Lower leg skin (tissue), 4 donors: ENCODE measurements around the gene LRRC36. TPM values are rescaled to one million over a fixed set of nuclear protein-coding genes. Genes with fewer than 3 reads are reported as not detected.

Source experiments
- DNase-seq, 2 donors: peaks; one replicate each; pipeline ENCODE4 v3.0.0-alpha.2; 2019; ENCODE audit warnings: low spot score in 2 of 2
- H3K4me3 ChIP-seq: fragments of 200-600 bp; sonication (generic); 2 replicates; pipeline ENCODE4 v1.5.1; 2017; ENCODE audit warnings: mild to moderate bottlenecking, low read depth; ENCODE audit not compliant: poor library complexity, severe bottlenecking
- POLR2A ChIP-seq, 2 donors: fragments of 450-650 bp; IDR thresholded peaks; one replicate each; pipeline ENCODE4 v1.6.1; 2016 to 2017; ENCODE audit warnings: antibody characterized with exemption in 2 of 2, mild to moderate bottlenecking in 1 of 2, moderate library complexity in 1 of 2
- WGBS, 2 donors: methylation state at CpG; one replicate each; pipeline ENCODE4 v1.1.5; 2018; 5-methylcytosine and 5-hydroxymethylcytosine counted together
- intact Hi-C: fragments of 100-400 bp; cut with DNase I; formaldehyde crosslinking; loops from one replicate; pipeline ENCODE4 v1.15.0; 2023; ENCODE audit warnings: low total_unique reads
- total RNA-seq, 4 donors: library from RNA; depleted of rRNA; stranded (reverse); fragments of >200 nt; gene quantifications; one replicate each; pipeline ENCODE4 v1.1.0, GENCODE V29; 2016
- TF ChIP-seq, protein P1 (sequence below), 3 donors: fragments of 450-650 bp; IDR thresholded peaks; one replicate each; pipeline ENCODE4 v1.5.1; 2016; ENCODE audit warnings: antibody characterized with exemption in 3 of 3, mild to moderate bottlenecking in 3 of 3, moderate library complexity in 2 of 3

Gene LRRC36
- total RNA-seq, 4 donors from 2014 or later = 0.26 to 0.64 TPM; not detected in 2

DNA sequence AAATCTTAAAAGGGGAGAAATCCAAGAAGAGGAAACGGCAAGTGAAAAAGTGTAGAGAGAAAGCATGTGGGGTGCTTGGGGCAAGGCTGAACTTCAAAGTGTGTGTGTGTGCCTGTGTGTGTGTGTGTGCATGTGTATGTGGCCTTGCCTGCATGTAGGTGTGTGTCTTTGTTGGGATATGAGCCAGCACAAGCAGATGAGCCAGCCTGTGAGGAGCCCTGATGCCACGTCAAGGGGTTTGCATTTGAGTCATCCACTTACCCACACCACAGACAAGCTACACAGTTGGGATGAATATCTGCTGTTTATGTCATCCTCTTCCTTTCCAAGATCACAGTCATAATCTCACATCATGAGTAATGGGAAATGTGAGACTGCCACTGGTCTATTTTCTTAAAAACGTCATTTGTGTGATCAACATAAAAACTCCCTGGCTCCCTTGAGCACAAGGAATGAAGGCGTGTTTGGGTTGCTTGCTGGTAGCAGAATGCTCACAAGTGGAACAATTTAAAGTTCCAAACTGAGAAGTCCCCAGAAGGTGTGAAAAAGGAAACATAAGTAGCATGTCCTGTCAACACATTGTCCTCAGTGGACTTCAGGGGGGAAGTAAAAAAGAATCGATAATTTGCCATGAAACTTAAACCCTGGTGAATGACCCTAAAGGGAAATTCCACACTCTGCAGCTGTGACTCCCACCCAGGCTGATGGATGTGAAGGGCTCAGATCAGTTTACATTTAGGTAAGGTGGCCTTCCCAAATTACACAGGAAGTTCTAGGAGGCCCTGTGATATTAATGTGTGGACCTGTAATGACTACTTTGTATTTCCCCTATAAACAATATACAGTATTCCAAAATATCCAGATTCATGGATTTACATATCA lies 14.8 kb upstream of the LRRC36 start:
- TF ChIP-seq, protein P1, sequence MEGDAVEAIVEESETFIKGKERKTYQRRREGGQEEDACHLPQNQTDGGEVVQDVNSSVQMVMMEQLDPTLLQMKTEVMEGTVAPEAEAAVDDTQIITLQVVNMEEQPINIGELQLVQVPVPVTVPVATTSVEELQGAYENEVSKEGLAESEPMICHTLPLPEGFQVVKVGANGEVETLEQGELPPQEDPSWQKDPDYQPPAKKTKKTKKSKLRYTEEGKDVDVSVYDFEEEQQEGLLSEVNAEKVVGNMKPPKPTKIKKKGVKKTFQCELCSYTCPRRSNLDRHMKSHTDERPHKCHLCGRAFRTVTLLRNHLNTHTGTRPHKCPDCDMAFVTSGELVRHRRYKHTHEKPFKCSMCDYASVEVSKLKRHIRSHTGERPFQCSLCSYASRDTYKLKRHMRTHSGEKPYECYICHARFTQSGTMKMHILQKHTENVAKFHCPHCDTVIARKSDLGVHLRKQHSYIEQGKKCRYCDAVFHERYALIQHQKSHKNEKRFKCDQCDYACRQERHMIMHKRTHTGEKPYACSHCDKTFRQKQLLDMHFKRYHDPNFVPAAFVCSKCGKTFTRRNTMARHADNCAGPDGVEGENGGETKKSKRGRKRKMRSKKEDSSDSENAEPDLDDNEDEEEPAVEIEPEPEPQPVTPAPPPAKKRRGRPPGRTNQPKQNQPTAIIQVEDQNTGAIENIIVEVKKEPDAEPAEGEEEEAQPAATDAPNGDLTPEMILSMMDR (IDR thresholded peaks at IDR 0.05) = no peak
- H3K4me3 ChIP-seq = no peak overlapping the region
- intact Hi-C loops = no loop called here
- no peak for DNase-seq
- WGBS, 2 donors = 26 to 31% methylated on average over 5 of the region's 5 CpGs

DNA sequence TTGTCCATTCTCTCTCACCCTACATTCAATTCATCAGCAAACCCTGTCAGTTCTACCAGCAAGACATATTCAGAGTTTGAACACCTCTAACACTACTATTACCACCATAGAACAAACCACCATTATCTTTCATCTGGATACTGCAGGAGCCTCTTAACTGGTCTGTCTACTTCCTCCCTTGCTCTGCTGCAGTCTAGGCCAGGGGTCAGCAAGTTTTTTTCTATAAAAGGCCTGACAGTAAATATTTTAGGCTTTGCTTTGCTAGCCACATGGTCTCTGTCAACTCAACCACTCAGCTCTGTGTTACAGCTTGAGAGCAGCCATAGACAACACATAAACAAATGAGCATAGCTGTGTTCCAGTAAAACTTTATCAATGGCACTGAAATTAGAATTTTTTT lies 13.9 kb upstream of the LRRC36 start:
- intact Hi-C loops = no loop called here
- TF ChIP-seq POLR2A (IDR thresholded peaks at IDR 0.05) = no peak
- TF ChIP-seq, protein P1 (IDR thresholded peaks at IDR 0.05) = no peak
- DNase-seq = no peak
- H3K4me3 ChIP-seq = no peak overlapping the region

DNA sequence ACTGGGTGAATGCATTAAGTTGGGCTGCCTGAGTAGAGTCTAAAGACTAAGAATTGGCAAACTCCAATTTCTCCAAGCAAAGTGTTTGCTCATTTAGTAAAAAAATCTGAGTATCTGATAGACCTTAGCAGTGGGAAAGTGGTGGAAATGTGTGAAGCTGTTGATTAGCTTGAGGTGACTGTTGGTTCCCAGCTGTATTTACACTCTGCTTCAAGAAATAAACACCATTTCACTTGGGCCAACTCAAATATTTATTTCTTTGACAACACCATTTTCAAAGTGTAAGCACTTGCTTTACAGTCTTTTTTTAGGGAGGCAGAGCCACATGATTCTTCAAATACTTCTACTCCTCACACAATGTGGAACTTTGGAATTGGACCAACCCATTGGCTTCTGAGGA lies 8.8 kb upstream of the LRRC36 start:
- TF ChIP-seq, protein P1 (IDR thresholded peaks at IDR 0.05) = no peak
- TF ChIP-seq POLR2A (IDR thresholded peaks at IDR 0.05) = no peak
- intact Hi-C loops = no loop called here
- no peak for DNase-seq
- no peak overlapping the region for H3K4me3 ChIP-seq

DNA sequence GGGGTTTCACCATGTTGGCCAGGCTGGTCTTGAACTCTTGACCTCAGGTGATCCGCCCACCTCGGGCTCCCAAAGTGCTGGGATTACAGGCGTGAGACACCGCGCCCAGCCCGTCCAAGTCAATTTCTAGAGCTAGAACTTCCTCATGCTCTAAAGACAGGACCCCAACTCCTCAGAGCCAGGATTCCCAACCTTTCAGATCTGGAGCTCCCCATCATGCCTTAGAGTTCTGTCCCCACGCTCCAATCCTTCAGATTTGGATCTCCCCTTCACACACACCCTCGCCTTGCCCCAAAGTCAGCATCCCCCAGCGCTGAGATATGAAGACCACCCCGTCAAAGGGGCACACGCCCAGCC lies 522 bp upstream of the LRRC36 start:
- no peak for DNase-seq
- TF ChIP-seq, protein P1 (IDR thresholded peaks at IDR 0.05) = no peak
- no peak for TF ChIP-seq POLR2A (IDR thresholded peaks at IDR 0.05)
- intact Hi-C loops = no loop called here
- no peak overlapping the region for H3K4me3 ChIP-seq
- 41 to 42% methylated on average over 11 of the region's 11 CpGs for WGBS, 2 donors

DNA sequence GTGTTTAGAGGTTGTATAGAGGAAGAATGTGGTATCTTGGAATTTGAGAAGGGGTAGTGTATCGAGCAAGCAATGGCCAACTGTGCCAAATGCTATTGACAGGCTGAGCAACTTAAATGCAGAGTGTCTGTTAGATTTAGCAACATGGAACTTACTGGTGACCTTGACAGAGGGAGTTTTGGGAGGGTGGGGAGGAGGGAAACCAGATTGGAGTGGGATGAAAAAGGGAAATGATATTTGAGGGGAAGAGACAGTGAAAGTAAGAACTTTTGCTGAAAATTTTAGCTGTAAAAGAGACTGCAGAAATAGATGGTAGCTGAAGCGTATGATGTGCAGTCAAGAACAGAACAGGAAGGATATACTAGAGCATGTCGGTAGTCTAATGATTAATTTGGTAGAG lies 1.1 kb downstream of the LRRC36 start:
- no peak for DNase-seq
- intact Hi-C loops = no loop called here
- TF ChIP-seq POLR2A (IDR thresholded peaks at IDR 0.05) = no peak
- TF ChIP-seq, protein P1 (IDR thresholded peaks at IDR 0.05) = no peak
- 68 to 73% methylated on average over 3 of the region's 3 CpGs for WGBS, 2 donors
- H3K4me3 ChIP-seq = no peak overlapping the region

DNA sequence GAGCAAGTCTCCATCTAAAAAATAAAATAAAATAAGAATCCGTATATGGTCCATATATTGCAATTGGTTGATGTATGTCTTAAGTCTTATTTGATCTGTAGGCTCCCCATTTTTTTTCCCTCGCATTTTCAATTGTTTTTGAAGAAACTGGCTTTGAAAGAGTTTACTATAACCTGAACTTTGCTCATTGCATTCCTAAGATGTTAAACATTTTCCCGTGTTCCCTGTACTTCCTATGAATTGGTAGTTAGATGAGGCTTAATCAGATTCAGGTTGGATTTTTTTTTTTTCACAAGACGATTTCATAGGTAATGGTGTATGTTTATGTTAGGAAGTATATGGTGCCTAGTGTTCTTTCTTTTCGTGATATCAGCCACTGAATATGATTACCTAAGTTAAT lies 3.3 kb downstream of the LRRC36 start:
- no peak for DNase-seq
- no peak for TF ChIP-seq POLR2A (IDR thresholded peaks at IDR 0.05)
- TF ChIP-seq, protein P1 (IDR thresholded peaks at IDR 0.05) = no peak
- WGBS, 2 donors = 67 to 68% methylated on average over 5 of the region's 5 CpGs
- no peak overlapping the region for H3K4me3 ChIP-seq
- intact Hi-C loops = loop anchor here (5.0 kb wide), 1 partner anchor 33 kb away; no protein-coding TSS in a partner anchor
